GM10266 (cell line): Measurements from ENCODE around the gene FHIT.

ENCODE experiments used
- DNase-seq: peaks from one replicate; pipeline ENCODE4 v3.0.0; 2012; ENCODE audit errors: extremely low spot score
- TF ChIP-seq, protein P1 (sequence below): IDR thresholded peaks from 2 replicates; pipeline ENCODE4 v1.5.1; 2012; ENCODE audit warnings: mild to moderate bottlenecking, low read depth; ENCODE audit not compliant: control insufficient read depth, insufficient read depth; ENCODE audit errors: missing control alignments

The FHIT gene

DNA sequence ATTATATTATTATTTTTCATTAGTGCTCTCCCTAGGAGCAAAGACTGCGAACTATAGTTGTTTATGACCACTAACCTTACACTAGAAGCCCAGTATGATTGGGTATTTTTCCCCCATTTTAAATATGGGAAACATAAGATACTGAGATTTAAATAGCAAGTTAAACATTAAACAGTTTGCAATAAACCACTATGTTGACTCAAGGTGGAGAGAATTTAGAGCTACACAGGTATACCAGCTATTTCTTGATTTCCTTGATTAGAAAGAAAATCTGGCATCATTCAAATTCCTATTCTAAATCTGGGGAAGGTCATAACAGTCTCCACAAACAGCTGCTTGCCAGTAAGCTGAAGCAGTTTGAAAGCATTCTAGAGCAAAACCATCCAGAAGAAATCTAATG is 1337.6 kb downstream of the FHIT start:
- no peak for DNase-seq
- TF ChIP-seq, protein P1, sequence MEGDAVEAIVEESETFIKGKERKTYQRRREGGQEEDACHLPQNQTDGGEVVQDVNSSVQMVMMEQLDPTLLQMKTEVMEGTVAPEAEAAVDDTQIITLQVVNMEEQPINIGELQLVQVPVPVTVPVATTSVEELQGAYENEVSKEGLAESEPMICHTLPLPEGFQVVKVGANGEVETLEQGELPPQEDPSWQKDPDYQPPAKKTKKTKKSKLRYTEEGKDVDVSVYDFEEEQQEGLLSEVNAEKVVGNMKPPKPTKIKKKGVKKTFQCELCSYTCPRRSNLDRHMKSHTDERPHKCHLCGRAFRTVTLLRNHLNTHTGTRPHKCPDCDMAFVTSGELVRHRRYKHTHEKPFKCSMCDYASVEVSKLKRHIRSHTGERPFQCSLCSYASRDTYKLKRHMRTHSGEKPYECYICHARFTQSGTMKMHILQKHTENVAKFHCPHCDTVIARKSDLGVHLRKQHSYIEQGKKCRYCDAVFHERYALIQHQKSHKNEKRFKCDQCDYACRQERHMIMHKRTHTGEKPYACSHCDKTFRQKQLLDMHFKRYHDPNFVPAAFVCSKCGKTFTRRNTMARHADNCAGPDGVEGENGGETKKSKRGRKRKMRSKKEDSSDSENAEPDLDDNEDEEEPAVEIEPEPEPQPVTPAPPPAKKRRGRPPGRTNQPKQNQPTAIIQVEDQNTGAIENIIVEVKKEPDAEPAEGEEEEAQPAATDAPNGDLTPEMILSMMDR = no peak

DNA sequence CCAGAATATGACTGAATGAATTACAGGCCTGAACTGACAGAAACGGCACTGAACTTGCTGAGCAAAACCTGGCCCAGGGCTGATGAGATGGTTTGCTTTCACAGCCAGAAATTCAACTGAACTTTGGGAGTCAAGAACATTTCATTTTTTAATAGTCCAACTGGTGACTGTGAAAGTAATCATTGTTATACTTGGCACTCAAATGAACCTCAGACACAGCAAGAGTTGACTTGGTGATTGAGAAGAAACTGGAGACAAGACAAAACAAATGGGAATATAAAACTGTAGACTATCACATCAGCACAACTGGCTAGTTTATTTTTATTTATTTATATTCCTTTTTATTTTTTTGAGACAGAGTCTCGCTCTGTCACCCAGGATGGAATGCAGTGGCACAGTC is 1342.6 kb downstream of the FHIT start:
- no peak for DNase-seq
- TF ChIP-seq, protein P1 = no peak

DNA sequence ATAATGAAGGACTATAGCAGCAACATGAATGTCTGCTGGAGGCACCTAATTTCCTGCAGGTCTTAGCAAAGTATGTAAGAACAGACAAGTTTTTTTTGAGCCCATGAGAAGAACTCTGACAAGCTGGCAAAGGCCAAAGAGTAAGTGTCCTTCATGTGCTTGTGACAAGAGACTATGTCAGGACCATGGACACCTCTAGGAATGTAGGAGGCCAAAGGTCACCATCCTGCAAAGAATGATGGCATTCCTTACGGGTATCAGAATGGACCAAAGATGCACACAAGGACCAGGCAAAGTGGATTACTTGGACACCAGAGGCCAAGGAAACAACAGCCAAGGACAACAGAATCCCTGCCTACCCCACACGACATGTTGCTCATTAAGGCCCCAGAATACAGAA is 1343.0 kb downstream of the FHIT start:
- TF ChIP-seq, protein P1 = no peak
- DNase-seq = no peak

DNA sequence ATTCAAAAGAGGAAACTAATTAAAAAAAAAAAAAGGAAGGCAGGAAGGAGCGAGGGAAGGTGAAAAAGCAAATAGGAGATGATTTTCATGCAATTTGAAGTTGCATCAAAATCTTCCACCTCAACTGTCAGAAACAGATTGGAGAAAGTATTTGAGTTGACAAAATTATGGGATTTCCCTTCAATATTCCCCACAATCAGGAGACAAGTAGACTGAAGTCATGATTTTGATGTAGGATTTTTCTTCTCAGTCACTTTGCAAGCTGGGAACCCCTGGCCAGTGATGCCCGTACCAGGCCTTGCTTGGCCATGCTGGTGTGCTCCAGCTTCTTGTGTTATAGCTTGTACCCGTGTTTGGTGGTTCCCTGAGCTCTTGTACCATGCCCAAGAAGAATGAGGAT is 1347.0 kb downstream of the FHIT start:
- TF ChIP-seq, protein P1 = no peak
- DNase-seq = no peak

DNA sequence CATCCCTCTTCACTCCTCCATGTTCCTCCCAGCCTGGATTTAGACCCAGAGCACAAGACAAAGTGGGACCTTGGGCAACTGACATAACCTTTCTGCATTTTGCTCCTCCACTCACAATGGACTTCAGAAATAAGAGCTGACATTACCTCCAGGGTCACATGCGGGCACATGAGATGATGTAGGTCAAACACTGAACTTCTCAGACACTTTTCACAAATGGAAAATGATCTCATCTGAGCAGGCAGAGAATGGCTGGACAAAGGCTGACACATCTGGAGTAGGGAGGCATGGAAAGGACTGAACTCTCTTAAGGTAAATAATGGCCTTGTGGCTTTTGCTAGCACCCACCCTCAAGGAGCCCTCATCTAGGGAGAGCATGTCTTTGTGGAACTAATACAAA is 1352.2 kb downstream of the FHIT start:
- DNase-seq = no peak
- TF ChIP-seq, protein P1 = no peak

GRCh38 chr3:59895972-59896371 is 1355.3 kb downstream of the FHIT start:
- no peak for DNase-seq
- TF ChIP-seq, protein P1 = no peak

GRCh38 chr3:59894425-59895121 is 1356.7 kb downstream of the FHIT start:
- DNase-seq = no peak
- TF ChIP-seq, protein P1 = no peak
